Sigmoid colon (tissue), 7 donors: ENCODE data around the gene VGF. TPM values are rescaled to one million over a fixed set of nuclear protein-coding genes. Genes with fewer than 3 reads are reported as not detected.

Experiments
- DNase-seq: peaks from one replicate; pipeline ENCODE4 v3.0.0-alpha.2; 2019
- H3K27ac ChIP-seq, 4 donors: fragments of 200-600 bp; sonication (generic); one replicate each; pipeline ENCODE4 v1.5.1; 2016 to 2019; ENCODE audit warnings: mild to moderate bottlenecking in 1 of 4
- H3K27me3 ChIP-seq, 3 donors: fragments of 200-600 bp; sonication (generic); one replicate each; pipeline ENCODE4 v1.5.1; 2019; ENCODE audit warnings: mild to moderate bottlenecking in 1 of 3
- H3K36me3 ChIP-seq, 4 donors: fragments of 200-600 bp; sonication (generic); one replicate each; pipeline ENCODE4 v1.5.1; 2016 to 2019
- H3K4me1 ChIP-seq, 4 donors: fragments of 200-600 bp; sonication (generic); one replicate each; pipeline ENCODE4 v1.5.1; 2017 to 2019
- H3K4me3 ChIP-seq, 4 donors: fragments of 200-600 bp; sonication (generic); one replicate each; pipeline ENCODE4 v1.5.1; 2017 to 2019; ENCODE audit warnings: mild to moderate bottlenecking in 2 of 4, moderate library complexity in 1 of 4
- H3K9me3 ChIP-seq, 4 donors: fragments of 200-600 bp in 3 of 4; sonication (generic) in 3 of 4; one replicate each; pipeline versions ENCODE4 v1.5.1 to v1.6.1; 2013 to 2019
- EP300 ChIP-seq, 4 donors: sonication (generic); formaldehyde crosslinking; IDR thresholded peaks; one replicate each; pipeline ENCODE4 v1.6.1; 2017; ENCODE audit warnings: antibody characterized with exemption in 4 of 4
- POLR2A ChIP-seq, 2 donors: fragments of 450-650 bp; IDR thresholded peaks; one replicate each; pipeline ENCODE4 v1.6.1; 2016; ENCODE audit warnings: antibody characterized with exemption in 2 of 2, mild to moderate bottlenecking in 2 of 2, moderate library complexity in 2 of 2
- POLR2AphosphoS5 ChIP-seq, 4 donors: sonication (generic); formaldehyde crosslinking; IDR thresholded peaks; one replicate each; pipeline ENCODE4 v1.6.1; 2017; ENCODE audit warnings: antibody characterized with exemption in 4 of 4
- WGBS, 2 donors: extraction: QIAGEN DNeasy Blood & Tissue Kit; methylation state at CpG; one replicate each; pipeline ENCODE4 v1.1.7; 2013; 5-methylcytosine and 5-hydroxymethylcytosine counted together
- intact Hi-C: fragments of 100-400 bp; cut with DNase I; formaldehyde crosslinking; loops from one replicate; pipeline ENCODE4 v1.15.1; 2023
- polyA plus RNA-seq, 3 donors: library from polyadenylated mRNA; stranded (reverse); fragments of 200-250 nt; gene quantifications; one replicate each; pipeline ENCODE4 v1.2.3, GENCODE V29; 2013
- total RNA-seq, 4 donors: library from RNA; depleted of rRNA; stranded (reverse); fragments of >200 nt; gene quantifications; one replicate each; pipeline ENCODE4 v1.1.0, GENCODE V29; 2016
- TF ChIP-seq, protein P1 (sequence below), 4 experiments: fragments of 450-650 bp in 3 of 4; fragments of 200-600 bp in 1 of 4; IDR thresholded peaks; one replicate each; pipeline ENCODE4 v1.5.1; 2016 to 2019; ENCODE audit warnings: antibody characterized with exemption in 4 of 4, mild to moderate bottlenecking in 3 of 4, moderate library complexity in 2 of 4
- donor health status: healthy with polysubstance abuse.
- donor health status: Bipolar disorder and iron deficiency.
- donor health status: healthy.

VGF gene
- total and polyA plus RNA-seq, 7 donors: 0.54 to 0.68 (median 0.55) TPM; not detected in 4

DNA sequence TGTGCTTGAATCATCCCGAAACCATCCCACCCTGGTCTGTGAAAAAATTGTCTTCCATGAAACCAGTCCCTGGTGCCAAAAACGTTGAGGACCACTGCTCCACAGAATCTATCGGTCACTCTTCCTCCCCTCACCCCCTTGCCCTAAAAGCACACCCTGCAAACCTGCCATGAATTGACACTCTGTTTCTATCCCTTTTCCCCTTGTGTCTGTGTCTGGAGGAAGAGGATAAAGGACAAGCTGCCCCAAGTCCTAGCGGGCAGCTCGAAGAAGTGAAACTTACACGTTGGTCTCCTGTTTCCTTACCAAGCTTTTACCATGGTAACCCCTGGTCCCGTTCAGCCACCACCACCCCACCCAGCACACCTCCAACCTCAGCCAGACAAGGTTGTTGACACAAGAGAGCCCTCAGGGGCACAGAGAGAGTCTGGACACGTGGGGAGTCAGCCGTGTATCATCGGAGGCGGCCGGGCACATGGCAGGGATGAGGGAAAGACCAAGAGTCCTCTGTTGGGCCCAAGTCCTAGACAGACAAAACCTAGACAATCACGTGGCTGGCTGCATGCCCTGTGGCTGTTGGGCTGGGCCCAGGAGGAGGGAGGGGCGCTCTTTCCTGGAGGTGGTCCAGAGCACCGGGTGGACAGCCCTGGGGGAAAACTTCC lies 39.2 kb downstream of the VGF start:
- DNase-seq: peak; percentile 79
- Histone ChIP-seq H3K4me3 (peak overlapping the region in 1 of 4 donors; percentile 36), H3K27ac (peak overlapping the region; percentile 48 to 90 (median 56)), H3K36me3 (no peaks in the 10 kb centered on the region), H3K4me1 (peaks cover 0 to 66% (median 33%) of the 10 kb centered on the region in 4 donors), H3K27me3 (no peaks in the 10 kb centered on the region), H3K9me3 (no peaks in the 10 kb centered on the region)
- intact Hi-C loops: no loop called here
- WGBS, 2 donors: 34 to 39% methylated on average over 15 of the region's 15 CpGs
- TF ChIP-seq POLR2AphosphoS5 (IDR thresholded peaks at IDR 0.05) (peak in 1 of 4 donors; percentile 10), POLR2A (IDR thresholded peaks at IDR 0.05) (no peak)

DNA sequence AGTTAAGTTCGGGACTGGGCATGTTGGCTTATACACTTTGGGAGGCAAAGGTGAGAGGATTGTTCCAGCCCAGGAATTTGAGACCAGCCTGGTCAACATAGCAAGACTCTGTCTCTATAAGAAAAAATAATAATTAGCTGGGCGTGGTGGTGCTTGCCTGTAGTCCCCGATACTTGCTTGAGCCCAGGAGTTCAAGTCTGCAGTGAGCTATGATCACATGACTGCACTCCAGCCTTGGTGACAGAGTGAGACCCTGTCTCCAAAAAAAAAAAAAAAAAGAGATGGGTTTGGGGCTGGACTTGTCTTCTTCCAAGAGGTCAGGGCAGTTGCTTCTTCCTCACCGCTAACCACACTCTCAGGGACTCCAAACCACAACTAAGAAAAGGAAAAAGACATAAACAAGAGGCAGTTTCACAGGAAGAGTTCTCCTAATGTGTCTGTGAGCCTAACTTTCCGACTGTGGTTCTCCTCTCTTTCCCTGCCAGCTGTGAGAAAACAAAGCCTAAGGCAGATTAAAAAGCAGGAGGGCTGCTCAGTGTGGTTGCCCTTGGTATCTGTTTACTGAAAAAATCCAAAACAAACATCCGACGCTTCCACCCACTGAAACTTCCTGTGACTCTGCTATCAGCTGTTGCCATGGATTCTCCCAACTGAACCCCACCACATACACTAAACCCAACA lies 40.9 kb downstream of the VGF start:
- 28 to 55% methylated on average over 7 of the region's 7 CpGs for WGBS, 2 donors
- Histone ChIP-seq H3K27me3 (no peaks in the 10 kb centered on the region), H3K4me3 (no peak overlapping the region), H3K4me1 (peaks cover 0 to 78% (median 33%) of the 10 kb centered on the region in 4 donors), H3K36me3 (no peaks in the 10 kb centered on the region), H3K9me3 (no peaks in the 10 kb centered on the region), H3K27ac (peak overlapping the region in 2 of 4 donors; percentile 48 to 90)
- intact Hi-C loops: no loop called here
- DNase-seq: no peak
- TF ChIP-seq EP300 (IDR thresholded peaks at IDR 0.05): no peak
- no peak for TF ChIP-seq POLR2A (IDR thresholded peaks at IDR 0.05)
- TF ChIP-seq POLR2AphosphoS5 (IDR thresholded peaks at IDR 0.05): no peak
- TF ChIP-seq, protein P1, sequence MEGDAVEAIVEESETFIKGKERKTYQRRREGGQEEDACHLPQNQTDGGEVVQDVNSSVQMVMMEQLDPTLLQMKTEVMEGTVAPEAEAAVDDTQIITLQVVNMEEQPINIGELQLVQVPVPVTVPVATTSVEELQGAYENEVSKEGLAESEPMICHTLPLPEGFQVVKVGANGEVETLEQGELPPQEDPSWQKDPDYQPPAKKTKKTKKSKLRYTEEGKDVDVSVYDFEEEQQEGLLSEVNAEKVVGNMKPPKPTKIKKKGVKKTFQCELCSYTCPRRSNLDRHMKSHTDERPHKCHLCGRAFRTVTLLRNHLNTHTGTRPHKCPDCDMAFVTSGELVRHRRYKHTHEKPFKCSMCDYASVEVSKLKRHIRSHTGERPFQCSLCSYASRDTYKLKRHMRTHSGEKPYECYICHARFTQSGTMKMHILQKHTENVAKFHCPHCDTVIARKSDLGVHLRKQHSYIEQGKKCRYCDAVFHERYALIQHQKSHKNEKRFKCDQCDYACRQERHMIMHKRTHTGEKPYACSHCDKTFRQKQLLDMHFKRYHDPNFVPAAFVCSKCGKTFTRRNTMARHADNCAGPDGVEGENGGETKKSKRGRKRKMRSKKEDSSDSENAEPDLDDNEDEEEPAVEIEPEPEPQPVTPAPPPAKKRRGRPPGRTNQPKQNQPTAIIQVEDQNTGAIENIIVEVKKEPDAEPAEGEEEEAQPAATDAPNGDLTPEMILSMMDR (IDR thresholded peaks at IDR 0.05): no peak

DNA sequence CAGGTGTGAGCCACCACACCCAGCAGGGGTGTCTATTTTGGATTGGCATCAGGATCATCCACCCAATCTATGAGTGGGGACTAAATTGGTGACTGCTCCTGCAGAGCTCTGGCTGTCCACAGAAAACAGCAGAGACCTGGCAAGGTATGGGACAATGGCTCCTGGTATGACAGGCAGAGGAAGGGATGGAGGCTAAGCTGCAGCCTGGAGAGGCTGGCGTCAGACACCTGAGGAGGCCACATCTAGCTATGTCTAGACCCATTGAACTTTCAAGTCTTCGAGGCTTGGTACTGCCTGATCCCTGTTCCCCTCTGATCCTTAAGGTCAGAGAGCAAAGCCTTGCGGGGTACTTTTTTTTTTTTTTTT lies 41.7 kb downstream of the VGF start:
- no peak for DNase-seq
- no peaks in the 10 kb centered on the region for H3K27me3 ChIP-seq
- no peak for TF ChIP-seq POLR2A (IDR thresholded peaks at IDR 0.05)
- TF ChIP-seq EP300 (IDR thresholded peaks at IDR 0.05): no peak
- TF ChIP-seq, protein P1 (IDR thresholded peaks at IDR 0.05): no peak
- TF ChIP-seq POLR2AphosphoS5 (IDR thresholded peaks at IDR 0.05): no peak
- H3K36me3 ChIP-seq: no peaks in the 10 kb centered on the region
- no peak overlapping the region for H3K4me3 ChIP-seq
- peaks cover 0 to 80% (median 33%) of the 10 kb centered on the region in 4 donors for H3K4me1 ChIP-seq
- H3K9me3 ChIP-seq: no peaks in the 10 kb centered on the region
- H3K27ac ChIP-seq: peak overlapping the region in 1 of 4 donors; percentile 90
- intact Hi-C loops: no loop called here
- 80 to 85% methylated on average over 3 of the region's 3 CpGs for WGBS, 2 donors

DNA sequence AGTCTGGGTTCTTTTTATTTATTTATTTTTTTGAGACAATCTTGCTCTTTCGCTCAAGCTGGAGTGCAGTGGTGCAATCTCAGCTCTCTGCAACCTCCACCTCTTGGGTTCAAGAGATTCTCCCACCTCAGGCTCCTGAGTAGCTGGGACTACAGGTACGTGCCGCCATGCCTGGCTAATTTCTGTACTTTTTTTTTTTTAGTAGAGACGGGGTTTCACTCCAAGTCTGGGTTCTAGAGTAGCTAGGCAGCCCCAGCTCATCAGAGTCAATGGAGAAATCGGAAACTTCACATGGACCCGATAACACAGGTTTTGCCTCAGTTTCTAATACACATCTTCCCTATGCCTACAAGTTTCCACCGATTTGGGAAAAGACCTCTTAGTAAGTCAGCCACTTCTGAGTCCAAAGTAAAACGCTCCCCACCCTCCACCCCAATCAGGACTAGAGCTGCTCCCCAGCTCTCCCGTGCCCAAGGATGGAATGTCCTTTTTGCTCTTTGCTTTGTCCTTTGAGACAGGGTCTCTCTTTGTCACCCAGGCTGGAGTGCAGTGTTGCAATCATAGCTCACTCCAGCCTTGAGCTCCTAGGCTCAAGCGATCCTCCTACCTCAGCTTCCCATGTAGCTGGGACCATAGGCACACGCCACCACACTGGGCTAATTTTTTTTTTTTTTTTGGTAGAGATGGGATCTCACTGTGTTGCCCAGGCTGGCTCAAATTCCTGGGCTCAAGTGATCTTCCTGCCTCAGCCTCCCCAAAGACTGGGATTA lies 42.3 kb downstream of the VGF start:
- WGBS, 2 donors: 94 to 95% methylated on average over 11 of the region's 11 CpGs
- H3K9me3 ChIP-seq: no peaks in the 10 kb centered on the region
- no peaks in the 10 kb centered on the region for H3K36me3 ChIP-seq
- H3K27ac ChIP-seq: peak overlapping the region; percentile 80 to 90 (median 84)
- TF ChIP-seq, protein P1 (IDR thresholded peaks at IDR 0.05): no peak
- TF ChIP-seq POLR2A (IDR thresholded peaks at IDR 0.05) (no peak), POLR2AphosphoS5 (IDR thresholded peaks at IDR 0.05) (no peak), EP300 (IDR thresholded peaks at IDR 0.05) (no peak)
- H3K27me3 ChIP-seq: no peaks in the 10 kb centered on the region
- DNase-seq: no peak
- peak overlapping the region in 1 of 4 donors; percentile 47 for H3K4me3 ChIP-seq
- peaks cover 0 to 80% (median 33%) of the 10 kb centered on the region in 4 donors for H3K4me1 ChIP-seq
- intact Hi-C loops: no loop called here
